Adrenal gland (tissue), 12 donors: ENCODE measurements around the gene GPR4. TPM values are rescaled to one million over a fixed set of nuclear protein-coding genes. Genes with fewer than 3 reads are reported as not detected.

Experiments
- DNase-seq, 7 donors: peaks; one replicate each; pipeline ENCODE4 v3.0.0-alpha.2; 2019 to 2020
- H3K27ac ChIP-seq, 5 donors: fragments of 200-600 bp; sonication (generic) in 4 of 5; 1 replicate in 3 of 5; 2 replicates in 2 of 5; pipeline versions ENCODE4 v1.5.1 to v1.8.0; 2016 to 2020; ENCODE audit warnings: mild to moderate bottlenecking in 1 of 5
- H3K27me3 ChIP-seq: fragments of 200-600 bp; 2 replicates; pipeline ENCODE4 v1.8.0; 2021
- H3K36me3 ChIP-seq, 2 donors: fragments of 200-600 bp; replicated peaks in 1 of 2; 1 replicate in 1 of 2; 2 replicates in 1 of 2; pipeline versions ENCODE4 v1.5.1 to v1.8.0; 2018 to 2022
- H3K4me1 ChIP-seq, 2 donors: fragments of 200-600 bp; replicated peaks in 1 of 2; 1 replicate in 1 of 2; 2 replicates in 1 of 2; pipeline versions ENCODE4 v1.5.1 to v1.8.0; 2018 to 2021
- H3K4me3 ChIP-seq, 4 donors: fragments of 200-600 bp; sonication (generic) in 3 of 4; one replicate each; pipeline ENCODE4 v1.5.1; 2016 to 2018
- H3K9me3 ChIP-seq, 3 donors: fragments of 200-600 bp; sonication (generic) in 1 of 3; replicated peaks in 1 of 3; 1 replicate in 2 of 3; 2 replicates in 1 of 3; pipeline versions ENCODE4 v1.5.1 to v1.8.0; 2016 to 2021
- POLR2A ChIP-seq, 2 donors: fragments of 450-650 bp; IDR thresholded peaks; one replicate each; pipeline ENCODE4 v1.6.1; 2017; ENCODE audit warnings: antibody characterized with exemption in 2 of 2, mild to moderate bottlenecking in 2 of 2, moderate library complexity in 1 of 2
- WGBS, 4 donors: extraction: QIAGEN DNeasy Blood & Tissue Kit in 2 of 4; methylation state at CpG; one replicate each; pipeline versions ENCODE4 v1.1.5 to v1.1.7; 2013 to 2017; 5-methylcytosine and 5-hydroxymethylcytosine counted together
- intact Hi-C, 2 donors: fragments of 100-400 bp; cut with DNase I; formaldehyde crosslinking; loops; one replicate each; pipeline versions ENCODE4 v1.14.1 to v1.15.0; 2022 to 2023
- polyA plus RNA-seq, 3 donors: library from polyadenylated mRNA; stranded (reverse); fragments of 200-250 nt in 2 of 3; fragments of 350-450 nt in 1 of 3; fragmentation: Illumina TruSeq in 1 of 3; extraction: RNeasy Lipid Tissue Mini Kit (QIAGEN cat#74804) in 1 of 3; gene quantifications; one replicate each; pipeline ENCODE4 v1.2.3, GENCODE V29; 2013 to 2014
- total RNA-seq, 9 donors: library from RNA; depleted of rRNA in 4 of 9; stranded (reverse); fragments of >200 nt in 4 of 9; fragments of 120-200 nt in 1 of 9; fragmentation: NEBNext Ultra II Directional in 1 of 9; extraction: Animal tissue kit (Norgen Biotek cat#: 25700) in 1 of 9; gene quantifications; one replicate each; pipeline versions ENCODE4 v1.1.0 to v1.2.4, GENCODE V29; 2013 to 2023
- TF ChIP-seq, protein P1 (sequence below), 6 experiments: fragments of 450-650 bp in 4 of 6; fragments of 200-600 bp in 2 of 6; sonication (generic) in 1 of 6; IDR thresholded peaks; 1 replicate in 5 of 6; 2 replicates in 1 of 6; pipeline versions ENCODE4 v1.5.1 to v1.8.0; 2016 to 2021; ENCODE audit warnings: antibody characterized with exemption in 6 of 6, mild to moderate bottlenecking in 2 of 6, moderate library complexity in 1 of 6
- donor health status: healthy with polysubstance abuse.
- donor health status: Bipolar disorder and iron deficiency.
- donor health status: DM: yes; HTN: yes; CAD: no.
- donor health status: DM: no; HTN: no; CAD: no.
- donor health status: DM: no; HTN: no; CAD: no.
- donor health status: DM: yes; HTN: yes; CAD: no.

Gene GPR4
- total and polyA plus RNA-seq, 12 donors = 0.55 to 11.3 (median 4.0) TPM

DNA sequence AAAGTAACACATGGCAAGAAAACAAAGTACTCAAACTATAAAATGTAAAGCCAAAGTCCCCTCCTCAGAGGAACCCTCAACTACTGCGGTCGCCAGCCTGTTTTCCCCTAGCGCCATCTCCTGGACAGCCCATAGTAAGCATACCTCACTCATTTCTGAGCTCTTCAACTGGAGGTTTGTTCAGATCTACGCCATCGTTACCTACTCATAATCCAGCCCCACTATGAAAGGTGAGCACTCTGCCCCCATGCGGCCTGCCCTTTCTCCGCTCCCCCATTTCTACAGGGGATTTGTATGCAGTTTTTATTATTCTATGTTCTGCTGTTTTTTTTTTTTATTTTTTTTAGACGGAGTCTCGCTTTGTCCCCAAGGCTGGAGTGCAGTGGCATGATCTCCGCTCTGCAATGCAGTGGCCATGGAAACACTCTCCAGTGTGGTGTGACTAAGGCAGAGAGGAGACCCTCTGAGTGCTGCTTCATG is 43.6 kb downstream of the GPR4 start:
- intact Hi-C loops = no loop called here
- peak in 6 of 7 donors; percentile 48 to 68 (median 60) for DNase-seq
- H3K27me3 ChIP-seq = no peaks in the 10 kb centered on the region
- H3K9me3 ChIP-seq = no peaks in the 10 kb centered on the region
- no peak overlapping the region for H3K4me3 ChIP-seq
- no peaks in the 10 kb centered on the region for H3K36me3 ChIP-seq
- TF ChIP-seq POLR2A (IDR thresholded peaks at IDR 0.05) = no peak
- TF ChIP-seq, protein P1, sequence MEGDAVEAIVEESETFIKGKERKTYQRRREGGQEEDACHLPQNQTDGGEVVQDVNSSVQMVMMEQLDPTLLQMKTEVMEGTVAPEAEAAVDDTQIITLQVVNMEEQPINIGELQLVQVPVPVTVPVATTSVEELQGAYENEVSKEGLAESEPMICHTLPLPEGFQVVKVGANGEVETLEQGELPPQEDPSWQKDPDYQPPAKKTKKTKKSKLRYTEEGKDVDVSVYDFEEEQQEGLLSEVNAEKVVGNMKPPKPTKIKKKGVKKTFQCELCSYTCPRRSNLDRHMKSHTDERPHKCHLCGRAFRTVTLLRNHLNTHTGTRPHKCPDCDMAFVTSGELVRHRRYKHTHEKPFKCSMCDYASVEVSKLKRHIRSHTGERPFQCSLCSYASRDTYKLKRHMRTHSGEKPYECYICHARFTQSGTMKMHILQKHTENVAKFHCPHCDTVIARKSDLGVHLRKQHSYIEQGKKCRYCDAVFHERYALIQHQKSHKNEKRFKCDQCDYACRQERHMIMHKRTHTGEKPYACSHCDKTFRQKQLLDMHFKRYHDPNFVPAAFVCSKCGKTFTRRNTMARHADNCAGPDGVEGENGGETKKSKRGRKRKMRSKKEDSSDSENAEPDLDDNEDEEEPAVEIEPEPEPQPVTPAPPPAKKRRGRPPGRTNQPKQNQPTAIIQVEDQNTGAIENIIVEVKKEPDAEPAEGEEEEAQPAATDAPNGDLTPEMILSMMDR (IDR thresholded peaks at IDR 0.05) = peak; percentile 40 to 80 (median 60)
- no peak overlapping the region for H3K27ac ChIP-seq
- WGBS, 4 donors = 31 to 36% (median 33%) methylated on average over 10 of the region's 10 CpGs
- no peaks in the 10 kb centered on the region for H3K4me1 ChIP-seq

DNA sequence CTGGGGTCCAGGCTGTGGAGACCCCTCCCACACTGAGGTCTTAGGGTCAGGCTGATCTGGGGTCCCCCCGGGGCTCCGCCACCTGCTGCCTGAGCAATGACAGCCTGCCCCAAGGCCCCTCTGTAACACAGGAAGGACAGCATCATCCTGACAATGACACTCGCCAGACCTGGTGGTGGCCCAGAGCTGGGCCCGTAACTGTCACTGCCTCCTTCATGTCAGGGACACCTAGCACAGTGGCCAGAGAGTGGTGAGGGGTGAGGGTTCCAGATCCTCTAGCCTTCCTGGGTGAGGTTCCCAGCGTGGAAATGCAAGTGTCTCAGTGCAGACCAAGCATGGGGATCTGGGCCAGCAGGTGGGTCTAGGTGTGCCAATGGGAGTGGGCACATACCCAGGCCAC is 45.2 kb downstream of the GPR4 start:
- WGBS, 4 donors = 71 to 100% (median 89%) methylated on average over 1 to 5 of the region's 5 CpGs
- intact Hi-C loops = no loop called here
- no peaks in the 10 kb centered on the region for H3K9me3 ChIP-seq
- TF ChIP-seq POLR2A (IDR thresholded peaks at IDR 0.05) = no peak
- TF ChIP-seq, protein P1 (IDR thresholded peaks at IDR 0.05) = no peak
- no peak for DNase-seq
- no peaks in the 10 kb centered on the region for H3K27me3 ChIP-seq
- H3K27ac ChIP-seq = no peak overlapping the region
- no peak overlapping the region for H3K4me3 ChIP-seq
- H3K36me3 ChIP-seq = peaks cover 0 to 6% of the 10 kb centered on the region in 2 donors
- H3K4me1 ChIP-seq = no peaks in the 10 kb centered on the region

DNA sequence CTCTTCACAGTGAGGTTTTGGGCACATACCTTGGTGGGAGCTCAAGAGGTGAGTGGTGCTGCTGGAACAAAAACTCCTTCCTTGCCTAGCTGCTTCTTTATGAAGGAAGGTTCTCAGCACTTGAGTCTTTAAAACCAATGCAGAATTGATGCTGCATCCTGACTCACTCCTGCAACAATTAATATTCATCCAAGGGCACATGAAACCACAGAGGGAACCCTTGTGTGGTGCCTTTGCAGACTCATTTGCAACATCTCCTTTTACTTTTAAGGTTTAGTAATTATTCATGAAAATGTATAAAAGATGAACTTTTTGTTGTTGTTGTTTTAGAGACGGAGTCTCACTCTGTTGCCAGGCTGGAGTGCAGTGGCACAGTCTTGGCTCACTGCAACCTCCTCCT is 47.5 kb downstream of the GPR4 start:
- no peaks in the 10 kb centered on the region for H3K9me3 ChIP-seq
- no peaks in the 10 kb centered on the region for H3K27me3 ChIP-seq
- intact Hi-C loops = no loop called here
- H3K4me3 ChIP-seq = no peak overlapping the region
- H3K27ac ChIP-seq = no peak overlapping the region
- TF ChIP-seq, protein P1 (IDR thresholded peaks at IDR 0.05) = no peak
- peaks cover 0 to 6% of the 10 kb centered on the region in 2 donors for H3K36me3 ChIP-seq
- 86 to 92% (median 87%) methylated on average over 1 of the region's 1 CpG for WGBS, 4 donors
- no peak for DNase-seq
- H3K4me1 ChIP-seq = no peaks in the 10 kb centered on the region

DNA sequence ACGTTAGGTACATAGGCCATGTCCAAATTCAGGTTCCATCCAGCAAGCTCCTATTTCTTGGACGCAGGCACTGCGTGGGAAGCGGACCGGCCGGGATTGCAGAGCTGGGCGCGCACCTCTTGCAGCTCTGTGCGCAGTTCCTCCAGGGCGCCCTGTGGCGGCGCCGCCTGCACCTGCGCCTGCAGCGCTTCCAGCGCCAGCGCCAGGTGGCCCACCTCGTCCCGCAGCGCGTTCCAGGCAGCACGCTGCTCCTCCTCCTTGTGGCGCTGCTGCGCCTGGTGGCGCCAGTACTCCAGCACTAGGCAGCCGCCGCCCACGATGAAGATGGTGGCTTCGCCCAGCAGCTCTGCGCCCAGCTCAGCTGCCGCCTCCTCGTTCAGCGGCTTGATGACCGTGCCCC is 48.5 kb downstream of the GPR4 start:
- intact Hi-C loops = no loop called here
- no peak overlapping the region for H3K4me3 ChIP-seq
- no peaks in the 10 kb centered on the region for H3K4me1 ChIP-seq
- H3K27ac ChIP-seq = no peak overlapping the region
- no peak for DNase-seq
- no peaks in the 10 kb centered on the region for H3K9me3 ChIP-seq
- WGBS, 4 donors = 82 to 100% (median 91%) methylated on average over 1 to 34 of the region's 34 CpGs
- H3K36me3 ChIP-seq = peaks cover 0 to 6% of the 10 kb centered on the region in 2 donors
- no peak for TF ChIP-seq POLR2A (IDR thresholded peaks at IDR 0.05)
- TF ChIP-seq, protein P1 (IDR thresholded peaks at IDR 0.05) = no peak
- no peaks in the 10 kb centered on the region for H3K27me3 ChIP-seq
